ENCODE measurements around the gene ENAM.

DNA sequence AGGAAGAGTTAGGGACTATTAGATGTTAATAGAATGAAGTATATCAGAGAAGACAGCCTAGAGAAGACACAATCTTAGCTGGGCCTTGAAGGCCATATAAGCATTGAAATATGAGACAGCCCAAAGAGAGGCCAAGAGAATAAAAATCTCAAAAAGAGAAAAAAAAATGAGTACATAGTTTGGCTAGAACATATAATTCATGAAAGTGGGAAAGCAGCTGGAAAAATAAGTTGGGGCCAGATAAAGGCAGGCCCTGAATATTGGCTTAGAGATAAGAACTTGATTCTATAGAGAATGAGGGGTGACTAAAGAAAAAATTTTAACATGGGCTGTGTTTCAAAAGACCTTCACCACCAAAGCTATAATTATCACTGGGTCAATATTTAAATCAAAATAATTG, 52.4 kb downstream of the ENAM start:
- TF ChIP-seq ZNF274 (IDR thresholded peaks at IDR 0.05; ENCODE audit: borderline replicate concordance, extremely low read depth, low read length) (no peak), YY1 (IDR thresholded peaks at IDR 0.05; ENCODE audit: low read depth, low read length) (no peak), CHD2 (IDR thresholded peaks at IDR 0.05; ENCODE audit: low read length) (no peak), SIN3A (conservative IDR thresholded peaks at IDR 0.05 in 1 of 2, IDR thresholded peaks at IDR 0.05 in 1 of 2; ENCODE audit: low read depth in 1 of 2, low read length in 2 of 2) (no peak), CBX5 (IDR thresholded peaks at IDR 0.05; ENCODE audit: low read depth, low read length) (no peak), RXRA (IDR thresholded peaks at IDR 0.05; ENCODE audit: insufficient read depth, low read depth, low read length) (no peak), EZH2 (IDR thresholded peaks at IDR 0.05; ENCODE audit: low read depth, low read length, severe bottlenecking) (no peak), TEAD4 (IDR thresholded peaks at IDR 0.05; ENCODE audit: low read depth, low read length) (no peak)
- TF ChIP-seq, protein P1, sequence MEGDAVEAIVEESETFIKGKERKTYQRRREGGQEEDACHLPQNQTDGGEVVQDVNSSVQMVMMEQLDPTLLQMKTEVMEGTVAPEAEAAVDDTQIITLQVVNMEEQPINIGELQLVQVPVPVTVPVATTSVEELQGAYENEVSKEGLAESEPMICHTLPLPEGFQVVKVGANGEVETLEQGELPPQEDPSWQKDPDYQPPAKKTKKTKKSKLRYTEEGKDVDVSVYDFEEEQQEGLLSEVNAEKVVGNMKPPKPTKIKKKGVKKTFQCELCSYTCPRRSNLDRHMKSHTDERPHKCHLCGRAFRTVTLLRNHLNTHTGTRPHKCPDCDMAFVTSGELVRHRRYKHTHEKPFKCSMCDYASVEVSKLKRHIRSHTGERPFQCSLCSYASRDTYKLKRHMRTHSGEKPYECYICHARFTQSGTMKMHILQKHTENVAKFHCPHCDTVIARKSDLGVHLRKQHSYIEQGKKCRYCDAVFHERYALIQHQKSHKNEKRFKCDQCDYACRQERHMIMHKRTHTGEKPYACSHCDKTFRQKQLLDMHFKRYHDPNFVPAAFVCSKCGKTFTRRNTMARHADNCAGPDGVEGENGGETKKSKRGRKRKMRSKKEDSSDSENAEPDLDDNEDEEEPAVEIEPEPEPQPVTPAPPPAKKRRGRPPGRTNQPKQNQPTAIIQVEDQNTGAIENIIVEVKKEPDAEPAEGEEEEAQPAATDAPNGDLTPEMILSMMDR (IDR thresholded peaks at IDR 0.05; ENCODE audit: control extremely low read depth in 1 of 3, insufficient read depth in 1 of 3, low read depth in 1 of 3, low read length in 3 of 3) = no peak
- TF ChIP-seq, protein P2, sequence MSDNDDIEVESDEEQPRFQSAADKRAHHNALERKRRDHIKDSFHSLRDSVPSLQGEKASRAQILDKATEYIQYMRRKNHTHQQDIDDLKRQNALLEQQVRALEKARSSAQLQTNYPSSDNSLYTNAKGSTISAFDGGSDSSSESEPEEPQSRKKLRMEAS (IDR thresholded peaks at IDR 0.05) = no peak
- TF ChIP-seq, protein P3, sequence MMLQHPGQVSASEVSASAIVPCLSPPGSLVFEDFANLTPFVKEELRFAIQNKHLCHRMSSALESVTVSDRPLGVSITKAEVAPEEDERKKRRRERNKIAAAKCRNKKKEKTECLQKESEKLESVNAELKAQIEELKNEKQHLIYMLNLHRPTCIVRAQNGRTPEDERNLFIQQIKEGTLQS (IDR thresholded peaks at IDR 0.05; ENCODE audit: insufficient read depth, low read depth, low read length) = no peak

All from H1 (cell line).